ENCODE data around the gene CALML4.
"Not testable (repeated sequence)": the region's sequence is repeated elsewhere in the genome, so short reads cannot be mapped to it uniquely, and the experiment has no call there.

DNA sequence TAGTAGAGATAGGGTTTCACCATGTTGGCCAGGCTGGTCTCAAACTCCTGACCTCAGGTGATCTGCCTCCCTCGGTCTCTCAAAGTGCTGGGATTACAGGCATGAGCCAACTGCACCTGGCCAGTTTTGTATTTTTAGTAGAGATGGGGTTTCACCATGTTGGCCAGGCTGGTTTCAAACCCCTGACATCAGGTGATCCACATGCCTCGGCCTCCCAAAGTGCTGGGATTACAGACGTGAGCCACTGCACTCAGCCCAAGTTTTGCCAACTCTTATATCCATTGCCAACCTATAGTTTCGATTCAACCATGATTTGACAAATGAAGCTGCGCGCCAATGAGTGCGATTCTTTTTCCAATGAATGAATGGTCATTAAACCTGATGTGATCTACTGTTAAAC lies 2.1 kb downstream of the CALML4 start:
- TF ChIP-seq, protein P1, sequence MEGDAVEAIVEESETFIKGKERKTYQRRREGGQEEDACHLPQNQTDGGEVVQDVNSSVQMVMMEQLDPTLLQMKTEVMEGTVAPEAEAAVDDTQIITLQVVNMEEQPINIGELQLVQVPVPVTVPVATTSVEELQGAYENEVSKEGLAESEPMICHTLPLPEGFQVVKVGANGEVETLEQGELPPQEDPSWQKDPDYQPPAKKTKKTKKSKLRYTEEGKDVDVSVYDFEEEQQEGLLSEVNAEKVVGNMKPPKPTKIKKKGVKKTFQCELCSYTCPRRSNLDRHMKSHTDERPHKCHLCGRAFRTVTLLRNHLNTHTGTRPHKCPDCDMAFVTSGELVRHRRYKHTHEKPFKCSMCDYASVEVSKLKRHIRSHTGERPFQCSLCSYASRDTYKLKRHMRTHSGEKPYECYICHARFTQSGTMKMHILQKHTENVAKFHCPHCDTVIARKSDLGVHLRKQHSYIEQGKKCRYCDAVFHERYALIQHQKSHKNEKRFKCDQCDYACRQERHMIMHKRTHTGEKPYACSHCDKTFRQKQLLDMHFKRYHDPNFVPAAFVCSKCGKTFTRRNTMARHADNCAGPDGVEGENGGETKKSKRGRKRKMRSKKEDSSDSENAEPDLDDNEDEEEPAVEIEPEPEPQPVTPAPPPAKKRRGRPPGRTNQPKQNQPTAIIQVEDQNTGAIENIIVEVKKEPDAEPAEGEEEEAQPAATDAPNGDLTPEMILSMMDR (IDR thresholded peaks at IDR 0.05; ENCODE audit: low read depth, low read length, poor library complexity, severe bottlenecking), result not testable (repeated sequence)
- not testable (repeated sequence) for TF ChIP-seq EZH2phosphoT487 (IDR thresholded peaks at IDR 0.05; ENCODE audit: borderline replicate concordance, low read length)

All from DOHH2 (cell line).